ENCODE results near the gene CYP2C8.

CYP2C8 gene

GRCh38 chr10:94992811-94993210, 76.5 kb downstream of the CYP2C8 start:
- DNase-seq (ENCODE audit: extremely low read depth, insufficient read length), result no peak
- Histone ChIP-seq H3K36me3 (ENCODE audit: control insufficient read depth, insufficient read depth, low read length) (no peaks in the 10 kb centered on the region), H3K27me3 (replicated peaks; ENCODE audit: control insufficient read depth, insufficient read depth, low read length) (no peaks in the 10 kb centered on the region), H3K4me3 (replicated peaks; ENCODE audit: low read depth, low read length) (no peak overlapping the region)
- TF ChIP-seq, protein P1, sequence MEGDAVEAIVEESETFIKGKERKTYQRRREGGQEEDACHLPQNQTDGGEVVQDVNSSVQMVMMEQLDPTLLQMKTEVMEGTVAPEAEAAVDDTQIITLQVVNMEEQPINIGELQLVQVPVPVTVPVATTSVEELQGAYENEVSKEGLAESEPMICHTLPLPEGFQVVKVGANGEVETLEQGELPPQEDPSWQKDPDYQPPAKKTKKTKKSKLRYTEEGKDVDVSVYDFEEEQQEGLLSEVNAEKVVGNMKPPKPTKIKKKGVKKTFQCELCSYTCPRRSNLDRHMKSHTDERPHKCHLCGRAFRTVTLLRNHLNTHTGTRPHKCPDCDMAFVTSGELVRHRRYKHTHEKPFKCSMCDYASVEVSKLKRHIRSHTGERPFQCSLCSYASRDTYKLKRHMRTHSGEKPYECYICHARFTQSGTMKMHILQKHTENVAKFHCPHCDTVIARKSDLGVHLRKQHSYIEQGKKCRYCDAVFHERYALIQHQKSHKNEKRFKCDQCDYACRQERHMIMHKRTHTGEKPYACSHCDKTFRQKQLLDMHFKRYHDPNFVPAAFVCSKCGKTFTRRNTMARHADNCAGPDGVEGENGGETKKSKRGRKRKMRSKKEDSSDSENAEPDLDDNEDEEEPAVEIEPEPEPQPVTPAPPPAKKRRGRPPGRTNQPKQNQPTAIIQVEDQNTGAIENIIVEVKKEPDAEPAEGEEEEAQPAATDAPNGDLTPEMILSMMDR (IDR thresholded peaks at IDR 0.05; ENCODE audit: insufficient read depth, low read length, poor library complexity, severe bottlenecking), result no peak

- no peak for DNase-seq (ENCODE audit: extremely low read depth, insufficient read length)
- TF ChIP-seq, protein P1 (IDR thresholded peaks at IDR 0.05; ENCODE audit: insufficient read depth, low read length, poor library complexity, severe bottlenecking), result no peak
- H3K4me3 ChIP-seq (replicated peaks; ENCODE audit: low read depth, low read length), result no peak overlapping the region
- no peaks in the 10 kb centered on the region for H3K36me3 ChIP-seq (ENCODE audit: control insufficient read depth, insufficient read depth, low read length)
- no peaks in the 10 kb centered on the region for H3K27me3 ChIP-seq (replicated peaks; ENCODE audit: control insufficient read depth, insufficient read depth, low read length)
These were observed 77.9 kb downstream of the CYP2C8 start for GRCh38 chr10:94991243-94991888.

DNA sequence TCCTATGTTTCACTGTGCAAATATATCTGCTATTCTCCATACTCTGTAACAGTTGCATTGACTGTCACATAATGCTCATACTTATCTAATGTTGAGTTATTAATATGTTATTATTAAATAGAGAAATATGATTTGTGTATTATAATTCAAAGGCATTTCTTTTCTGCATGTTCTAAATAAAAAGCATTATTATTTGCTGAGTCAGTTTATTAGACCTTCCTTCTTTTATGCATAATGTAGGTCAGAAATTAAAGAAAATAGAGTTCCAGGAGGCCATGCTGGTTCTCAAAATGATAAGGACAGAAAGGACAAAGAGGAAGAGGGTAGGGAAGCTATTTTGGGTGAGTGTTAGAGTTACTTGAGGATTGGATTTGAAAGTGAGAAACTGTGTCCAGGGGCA, 80.1 kb downstream of the CYP2C8 start:
- Histone ChIP-seq H3K27me3 (replicated peaks; ENCODE audit: control insufficient read depth, insufficient read depth, low read length) (no peaks in the 10 kb centered on the region), H3K4me3 (replicated peaks; ENCODE audit: low read depth, low read length) (no peak overlapping the region), H3K36me3 (ENCODE audit: control insufficient read depth, insufficient read depth, low read length) (no peaks in the 10 kb centered on the region)
- TF ChIP-seq, protein P1 (IDR thresholded peaks at IDR 0.05; ENCODE audit: insufficient read depth, low read length, poor library complexity, severe bottlenecking), result no peak
- no peak for DNase-seq (ENCODE audit: extremely low read depth, insufficient read length)

All from GM06990 (cell line).